ENCODE data around the gene NME3. TPM values are rescaled to one million over a fixed set of nuclear protein-coding genes. Genes with fewer than 3 reads are reported as not detected.

Gene NME3
- total RNA-seq, 1 experiment from 2014 or later: 76.9 TPM

DNA sequence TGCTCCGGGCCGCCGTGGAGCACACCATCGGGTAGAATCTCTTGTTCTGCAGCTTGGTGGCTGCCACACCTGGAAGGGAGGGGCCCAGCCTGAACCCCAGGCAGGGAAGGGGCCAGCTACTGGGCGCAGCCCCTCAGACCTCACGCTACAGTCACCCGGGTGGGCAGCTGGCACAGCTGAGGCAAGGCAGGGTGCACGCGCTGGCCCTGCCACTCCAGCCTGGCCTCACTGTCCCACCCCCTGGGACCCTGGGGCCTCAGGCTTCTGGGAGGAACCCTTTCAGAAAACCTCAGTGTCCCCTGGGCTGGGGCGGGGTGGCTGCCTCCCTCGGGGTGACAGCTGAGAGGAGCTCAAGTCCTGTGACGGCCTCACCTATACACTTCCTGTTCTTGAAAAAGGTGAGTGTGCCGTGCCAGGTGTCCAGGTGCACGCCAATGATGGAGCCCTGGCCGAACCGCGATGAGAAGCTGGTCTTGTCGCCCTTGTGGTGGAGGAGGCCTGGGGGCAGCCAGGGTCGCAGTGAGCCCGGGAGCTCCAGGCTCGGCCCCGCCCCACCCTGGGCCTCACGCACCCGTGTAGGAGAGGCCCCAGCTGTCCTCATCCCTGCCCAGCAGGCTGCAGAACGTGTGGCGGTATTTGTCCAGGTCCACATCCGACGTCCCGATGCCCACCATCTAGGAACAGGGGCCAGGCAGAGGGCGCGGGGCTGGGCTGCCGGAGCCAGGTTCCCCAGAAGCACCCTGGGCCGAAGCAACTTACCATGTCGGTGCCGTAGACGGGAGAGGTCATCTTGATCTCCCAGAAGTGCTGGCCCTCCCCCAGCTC lies 6.2 kb upstream of the NME3 start:
- DNase-seq: no peak
- Mint-ChIP-seq H3K27ac (no peak overlapping the region), H3K9me3 (no peaks in the 10 kb centered on the region), H3K4me3 (no peak overlapping the region), H3K36me3 (ENCODE audit: insufficient read depth in 1 of 3, low read depth in 3 of 3) (peaks cover 0 to 42% (median 8%) of the 10 kb centered on the region in 3 experiments; a peak in 4 of 7 replicates), H3K27me3 (ENCODE audit: low read depth) (peaks cover 2% of the 10 kb centered on the region; the same call in 1 of the 2 replicates), H3K4me1 (peaks cover 7 to 14% of the 10 kb centered on the region in 2 experiments)
- H2BK5ac ChIP-seq (ENCODE audit: insufficient read length, low read length): no peak overlapping the region
- WGBS (ENCODE audit: extremely low coverage, insufficient read length, low lambda C conversion rate): no CpG with 5 or more reads among the region's 36 CpGs
- H2BK120ac ChIP-seq (ENCODE audit: low read depth, low read length, poor library complexity, severe bottlenecking): no peak overlapping the region
- no peak overlapping the region for H2AFZ ChIP-seq (ENCODE audit: low read length)
- peaks cover 10% of the 10 kb centered on the region for H3K23me2 ChIP-seq (ENCODE audit: insufficient read length, low read depth, low read length, poor library complexity, severe bottlenecking)
- H4K20me1 ChIP-seq (ENCODE audit: control insufficient read depth, insufficient read depth, insufficient read length): no peaks in the 10 kb centered on the region
- H2BK12ac ChIP-seq (ENCODE audit: insufficient read length, low read depth, low read length): no peak overlapping the region
- no peak overlapping the region for H2AK5ac ChIP-seq (ENCODE audit: insufficient read length, low read length)
- H3K23ac ChIP-seq (ENCODE audit: insufficient read length, low read depth, low read length): no peak overlapping the region
- no peaks in the 10 kb centered on the region; the same call in 1 of the 2 replicates for H3K79me2 ChIP-seq (ENCODE audit: insufficient read depth, low read length)
- no peaks in the 10 kb centered on the region for H3K4me1 ChIP-seq (ENCODE audit: insufficient read depth, low read length)
- no peaks in the 10 kb centered on the region for H3K9me3 ChIP-seq (ENCODE audit: control insufficient read depth, low read depth, low read length)
- no peak overlapping the region for H4K91ac ChIP-seq (ENCODE audit: insufficient read length, low read depth, low read length)
- H3K18ac ChIP-seq (ENCODE audit: insufficient read length, low read depth, low read length): no peak overlapping the region
- H3T11ph ChIP-seq (ENCODE audit: low read length): no peak overlapping the region
- no peak overlapping the region for H2BK15ac ChIP-seq (ENCODE audit: low read depth, low read length)
- H3K27ac ChIP-seq (ENCODE audit: insufficient read length, low read depth, low read length): no peak overlapping the region
- no peak overlapping the region for H3K9ac ChIP-seq (ENCODE audit: extremely low read depth, insufficient read length, low read length)
- H3K4ac ChIP-seq (ENCODE audit: low read depth, low read length): no peak overlapping the region
- no peak overlapping the region for H3K56ac ChIP-seq (ENCODE audit: insufficient read length, low read depth, low read length)
- H3K27me3 ChIP-seq (ENCODE audit: insufficient read depth, low read length): no peaks in the 10 kb centered on the region
- H4K5ac ChIP-seq (ENCODE audit: insufficient read length, low read depth, low read length): no peak overlapping the region
- TF ChIP-seq, protein P1, sequence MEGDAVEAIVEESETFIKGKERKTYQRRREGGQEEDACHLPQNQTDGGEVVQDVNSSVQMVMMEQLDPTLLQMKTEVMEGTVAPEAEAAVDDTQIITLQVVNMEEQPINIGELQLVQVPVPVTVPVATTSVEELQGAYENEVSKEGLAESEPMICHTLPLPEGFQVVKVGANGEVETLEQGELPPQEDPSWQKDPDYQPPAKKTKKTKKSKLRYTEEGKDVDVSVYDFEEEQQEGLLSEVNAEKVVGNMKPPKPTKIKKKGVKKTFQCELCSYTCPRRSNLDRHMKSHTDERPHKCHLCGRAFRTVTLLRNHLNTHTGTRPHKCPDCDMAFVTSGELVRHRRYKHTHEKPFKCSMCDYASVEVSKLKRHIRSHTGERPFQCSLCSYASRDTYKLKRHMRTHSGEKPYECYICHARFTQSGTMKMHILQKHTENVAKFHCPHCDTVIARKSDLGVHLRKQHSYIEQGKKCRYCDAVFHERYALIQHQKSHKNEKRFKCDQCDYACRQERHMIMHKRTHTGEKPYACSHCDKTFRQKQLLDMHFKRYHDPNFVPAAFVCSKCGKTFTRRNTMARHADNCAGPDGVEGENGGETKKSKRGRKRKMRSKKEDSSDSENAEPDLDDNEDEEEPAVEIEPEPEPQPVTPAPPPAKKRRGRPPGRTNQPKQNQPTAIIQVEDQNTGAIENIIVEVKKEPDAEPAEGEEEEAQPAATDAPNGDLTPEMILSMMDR (conservative IDR thresholded peaks at IDR 0.05): no peak
- H4K8ac ChIP-seq (replicated peaks; ENCODE audit: insufficient read length, low read depth, low read length): no peak overlapping the region
- H2BK20ac ChIP-seq (ENCODE audit: low read depth, low read length, poor library complexity, severe bottlenecking): no peak overlapping the region
- peaks cover 5% of the 10 kb centered on the region for H3K79me1 ChIP-seq (ENCODE audit: insufficient read depth, low read depth, low read length, poor library complexity, severe bottlenecking)
- H3K14ac ChIP-seq (ENCODE audit: insufficient read depth, low read length): no peak overlapping the region
- H3K4me2 ChIP-seq (ENCODE audit: insufficient read depth, insufficient read length, low read length): no peak overlapping the region

Data from H9 (cell line).